Dendritic cell treated with granulocyte-macrophage colony-stimulating factor and Interleukin-4, amounts not matched to agents 40 ng/mL and 50 ng/mL, for 4 days (primary cell): Measurements from ENCODE around the gene BCR.
A peak's percentile ranks its signal among the peaks of the same experiment; 100 is the strongest.

Experiments
- H3K27ac Mint-ChIP-seq: one replicate; pipeline ENCODE4 v1.8.0; 2022; ENCODE audit warnings: mild to moderate bottlenecking, mixed read lengths
- H3K27me3 Mint-ChIP-seq: one replicate; pipeline ENCODE4 v1.8.0; 2022; ENCODE audit warnings: mild to moderate bottlenecking, mixed read lengths
- H3K36me3 Mint-ChIP-seq: one replicate; pipeline ENCODE4 v1.8.0; 2022; ENCODE audit warnings: low read depth, mixed read lengths
- H3K4me1 Mint-ChIP-seq: one replicate; pipeline ENCODE4 v1.8.0; 2022; ENCODE audit warnings: low read depth, mixed read lengths
- H3K4me3 Mint-ChIP-seq: one replicate; pipeline ENCODE4 v1.8.0; 2022; ENCODE audit warnings: mild to moderate bottlenecking, moderate library complexity, mixed read lengths
- H3K9me3 Mint-ChIP-seq: one replicate; pipeline ENCODE4 v1.8.0; 2022; ENCODE audit warnings: mixed read lengths
- intact Hi-C: fragments of 100-400 bp; cut with micrococcal nuclease; formaldehyde crosslinking; loops from one replicate; pipeline ENCODE4 v1.15.0; 2022

BCR gene

GRCh38 chr22:23216461-23217170 lies 36.3 kb downstream of the BCR start:
- H3K27ac Mint-ChIP-seq = peak overlapping the region; percentile 84
- no peaks in the 10 kb centered on the region for H3K27me3 Mint-ChIP-seq
- peaks cover 99% of the 10 kb centered on the region for H3K4me1 Mint-ChIP-seq
- no peaks in the 10 kb centered on the region for H3K9me3 Mint-ChIP-seq
- peak overlapping the region; percentile 4 for H3K4me3 Mint-ChIP-seq
- intact Hi-C loops = no loop called here
- no peaks in the 10 kb centered on the region for H3K36me3 Mint-ChIP-seq

- intact Hi-C loops = no loop called here
- Mint-ChIP-seq H3K27me3 (no peaks in the 10 kb centered on the region), H3K4me1 (peaks cover 99% of the 10 kb centered on the region), H3K9me3 (no peaks in the 10 kb centered on the region), H3K36me3 (no peaks in the 10 kb centered on the region), H3K27ac (peak overlapping the region; percentile 84), H3K4me3 (no peak overlapping the region)
These were observed 37.1 kb downstream of the BCR start for GRCh38 chr22:23217171-23218052.

GRCh38 chr22:23218053-23218866 lies 38.0 kb downstream of the BCR start:
- Mint-ChIP-seq H3K4me3 (peak overlapping the region; percentile 74), H3K27ac (peak overlapping the region; percentile 84), H3K36me3 (no peaks in the 10 kb centered on the region), H3K4me1 (peaks cover 99% of the 10 kb centered on the region), H3K9me3 (no peaks in the 10 kb centered on the region), H3K27me3 (no peaks in the 10 kb centered on the region)
- intact Hi-C loops = no loop called here

- intact Hi-C loops = no loop called here
These were observed 38.5 kb downstream of the BCR start for GRCh38 chr22:23218867-23219251.

GRCh38 chr22:23219317-23219716 lies 39.0 kb downstream of the BCR start:
- Mint-ChIP-seq H3K4me3 (peak overlapping the region; percentile 74), H3K36me3 (no peaks in the 10 kb centered on the region)
- intact Hi-C loops = no loop called here

More at GRCh38 chr22:23218867-23219251, 38.5 kb downstream of the BCR start:
- Mint-ChIP-seq H3K27me3 (no peaks in the 10 kb centered on the region), H3K9me3 (no peaks in the 10 kb centered on the region), H3K4me1 (peaks cover 99% of the 10 kb centered on the region), H3K36me3 (no peaks in the 10 kb centered on the region), H3K4me3 (peak overlapping the region; percentile 74), H3K27ac (peak overlapping the region; percentile 84)

GRCh38 chr22:23219822-23220484 lies 39.6 kb downstream of the BCR start:
- Mint-ChIP-seq H3K4me3 (peak overlapping the region; percentile 74), H3K27ac (peak overlapping the region; percentile 84), H3K9me3 (no peaks in the 10 kb centered on the region), H3K27me3 (no peaks in the 10 kb centered on the region), H3K4me1 (peaks cover 99% of the 10 kb centered on the region), H3K36me3 (no peaks in the 10 kb centered on the region)
- intact Hi-C loops = loop anchor here (5.0 kb wide), 1 partner anchor 38 kb away; the partner anchor contains the start of gene BCR

More at GRCh38 chr22:23219317-23219716, 39.0 kb downstream of the BCR start:
- no peaks in the 10 kb centered on the region for H3K27me3 Mint-ChIP-seq
- H3K27ac Mint-ChIP-seq = peak overlapping the region; percentile 84
- H3K9me3 Mint-ChIP-seq = no peaks in the 10 kb centered on the region
- H3K4me1 Mint-ChIP-seq = peaks cover 99% of the 10 kb centered on the region

GRCh38 chr22:23220485-23221350 lies 40.4 kb downstream of the BCR start:
- intact Hi-C loops = loop anchor here (5.0 kb wide), 1 partner anchor 38 kb away; the partner anchor contains the start of gene BCR

GRCh38 chr22:23221351-23221804 lies 41.1 kb downstream of the BCR start:
- Mint-ChIP-seq H3K36me3 (no peaks in the 10 kb centered on the region), H3K4me1 (peaks cover 100% of the 10 kb centered on the region), H3K4me3 (no peak overlapping the region), H3K27ac (peak overlapping the region; percentile 84), H3K9me3 (no peaks in the 10 kb centered on the region), H3K27me3 (no peaks in the 10 kb centered on the region)
- intact Hi-C loops = loop anchor here (5.0 kb wide), 1 partner anchor 39 kb away; the partner anchor contains the start of gene BCR

More at GRCh38 chr22:23220485-23221350, 40.4 kb downstream of the BCR start:
- Mint-ChIP-seq H3K27me3 (no peaks in the 10 kb centered on the region), H3K9me3 (no peaks in the 10 kb centered on the region), H3K4me1 (peaks cover 100% of the 10 kb centered on the region), H3K36me3 (no peaks in the 10 kb centered on the region), H3K4me3 (peak overlapping the region; percentile 52), H3K27ac (peak overlapping the region; percentile 84)

GRCh38 chr22:23222033-23222792 lies 41.9 kb downstream of the BCR start:
- Mint-ChIP-seq H3K27ac (peak overlapping the region; percentile 26), H3K4me3 (no peak overlapping the region), H3K9me3 (no peaks in the 10 kb centered on the region), H3K4me1 (peaks cover 100% of the 10 kb centered on the region), H3K36me3 (no peaks in the 10 kb centered on the region), H3K27me3 (no peaks in the 10 kb centered on the region)
- intact Hi-C loops = loop anchor here (5.0 kb wide), 1 partner anchor 40 kb away; the partner anchor contains the start of gene BCR

GRCh38 chr22:23222793-23223568 lies 42.7 kb downstream of the BCR start:
- intact Hi-C loops = loop anchor here (5.0 kb wide), 1 partner anchor 41 kb away; the partner anchor contains the start of gene BCR
- peak overlapping the region; percentile 26 for H3K27ac Mint-ChIP-seq
- H3K36me3 Mint-ChIP-seq = no peaks in the 10 kb centered on the region
- H3K9me3 Mint-ChIP-seq = no peaks in the 10 kb centered on the region
- H3K4me1 Mint-ChIP-seq = peaks cover 100% of the 10 kb centered on the region
- no peaks in the 10 kb centered on the region for H3K27me3 Mint-ChIP-seq
- H3K4me3 Mint-ChIP-seq = no peak overlapping the region
